Activated B cell treated with CpG ODN at 0.5 μM for 24 hours (primary cell): ENCODE results near the gene DCP1A. TPM values are rescaled to one million over a fixed set of nuclear protein-coding genes. Genes with fewer than 3 reads are reported as not detected.

Source experiments
- total RNA-seq: library from RNA; stranded (reverse); gene quantifications from 2 replicates; pipeline ENCODE4 v1.2.3, GENCODE V29; 2022

DCP1A gene
- total RNA-seq, 1 donor from 2014 or later = 35.1 TPM

Other genes starting within 250 kb of the DCP1A start
- 23.6 TPM in 2 replicates for gene RFT1, start 217.1 kb downstream of the DCP1A start, total RNA-seq
- 60.4 and 63.9 TPM in 2 replicates for gene PRKCD, start 186.3 kb downstream of the DCP1A start, total RNA-seq
- gene TKT, start 91.5 kb downstream of the DCP1A start, total RNA-seq = 154 TPM in 2 replicates
- 1.9 and 2.0 TPM in 2 replicates for gene CACNA1D, start 147.1 kb upstream of the DCP1A start, total RNA-seq